Activated naive CD4-positive, alpha-beta T cell treated with anti-CD3 and anti-CD28 coated beads for 36 hours (primary cell): Measurements from ENCODE around the gene RETN. TPM values are rescaled to one million over a fixed set of nuclear protein-coding genes. Genes with fewer than 3 reads are reported as not detected.

ENCODE experiments used
- CTCF ChIA-PET: fragments of 350-600 bp; sonication (Branson Sonifier 250); formaldehyde crosslinking; loops from one replicate; lab custom pipeline; 2021; ENCODE audit warnings: antibody characterized with exemption; lab: Charles Lee
- DNase-seq: peaks from one replicate; pipeline ENCODE4 v3.0.0-alpha.2; 2020
- H3K27ac Mint-ChIP-seq: one replicate; pipeline ENCODE4 v1.8.0; 2021; ENCODE audit warnings: mild to moderate bottlenecking, mixed read lengths
- H3K27me3 Mint-ChIP-seq: one replicate; pipeline ENCODE4 v1.8.0; 2021; ENCODE audit warnings: low read depth, mixed read lengths
- H3K36me3 Mint-ChIP-seq: one replicate; pipeline ENCODE4 v1.8.0; 2021; ENCODE audit warnings: low read depth, mixed read lengths
- H3K4me1 Mint-ChIP-seq: one replicate; pipeline ENCODE4 v1.8.0; 2021; ENCODE audit warnings: low read depth, mixed read lengths
- H3K4me3 Mint-ChIP-seq: one replicate; pipeline ENCODE4 v1.8.0; 2021; ENCODE audit warnings: mild to moderate bottlenecking, moderate library complexity, mixed read lengths
- H3K9me3 Mint-ChIP-seq: one replicate; pipeline ENCODE4 v1.8.0; 2021; ENCODE audit warnings: mixed read lengths
- intact Hi-C: fragments of 100-400 bp; cut with micrococcal nuclease; formaldehyde crosslinking; loops from one replicate; pipeline ENCODE4 v1.15.1; 2023
- total RNA-seq, 2 experiments: library from RNA; stranded (reverse); gene quantifications; one replicate each; pipeline ENCODE4 v1.2.3, GENCODE V29; 2021

RETN gene
- total RNA-seq, 2 experiments from 2014 or later: not detected

DNA sequence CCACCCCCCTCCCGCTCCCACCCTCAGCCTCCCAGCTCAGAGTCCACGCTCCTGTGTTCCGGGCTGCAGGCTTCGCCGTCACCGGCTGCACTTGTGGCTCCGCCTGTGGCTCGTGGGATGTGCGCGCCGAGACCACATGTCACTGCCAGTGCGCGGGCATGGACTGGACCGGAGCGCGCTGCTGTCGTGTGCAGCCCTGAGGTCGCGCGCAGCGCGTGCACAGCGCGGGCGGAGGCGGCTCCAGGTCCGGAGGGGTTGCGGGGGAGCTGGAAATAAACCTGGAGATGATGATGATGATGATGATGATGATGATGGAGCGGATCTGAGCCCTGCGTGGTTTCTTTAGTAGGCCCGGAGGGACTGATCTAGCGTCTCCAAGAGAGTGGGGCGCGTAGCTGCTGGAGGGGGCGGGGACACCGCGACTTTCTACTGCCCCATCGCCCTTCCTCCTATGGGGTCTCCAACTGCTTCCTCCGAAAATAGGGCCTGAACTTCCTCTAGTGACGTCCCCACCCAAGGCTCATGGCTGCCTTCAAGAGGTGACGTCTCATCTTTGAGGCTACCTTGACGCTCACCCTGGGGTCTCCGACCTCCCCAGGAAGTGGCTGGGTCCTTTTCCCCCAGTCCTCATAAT is 1.4 kb downstream of the RETN start:
- H3K36me3 Mint-ChIP-seq: no peaks in the 10 kb centered on the region
- CTCF ChIA-PET: interaction anchor here (0.9 to 3.3 kb wide), 4 partner anchors 10 to 55 kb away, joined by 5 to 21 read pairs (median 6); partner anchors contain the start of gene TRAPPC5
- H3K4me1 Mint-ChIP-seq: peaks cover 14% of the 10 kb centered on the region
- intact Hi-C loops: no loop called here
- peaks cover 23% of the 10 kb centered on the region for H3K27me3 Mint-ChIP-seq
- H3K27ac Mint-ChIP-seq: no peak overlapping the region
- no peaks in the 10 kb centered on the region for H3K9me3 Mint-ChIP-seq
- peak overlapping the region; percentile 58 for H3K4me3 Mint-ChIP-seq
- peak; percentile 47 for DNase-seq

DNA sequence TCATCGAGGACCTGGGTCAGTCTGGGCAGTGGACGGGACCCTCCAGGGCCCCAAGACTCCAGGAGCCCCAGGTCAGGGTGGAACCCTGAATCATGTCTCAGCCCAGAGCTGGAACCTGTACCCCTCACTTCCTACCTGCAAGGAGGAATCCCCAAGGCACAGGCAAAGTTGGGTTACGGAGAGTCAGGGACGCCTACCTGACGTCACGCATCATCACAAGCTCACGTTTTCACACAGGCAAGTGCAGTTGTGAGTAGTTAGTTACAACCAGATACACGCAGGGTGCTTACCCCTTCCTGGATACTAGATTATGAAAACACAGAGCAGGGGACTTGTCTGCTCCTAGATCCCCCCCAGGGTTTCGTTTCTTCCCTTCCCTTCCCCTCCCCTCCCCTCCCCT is 1.9 kb downstream of the RETN start:
- DNase-seq: no peak
- Mint-ChIP-seq H3K36me3 (no peaks in the 10 kb centered on the region), H3K4me3 (no peak overlapping the region), H3K27me3 (peaks cover 25% of the 10 kb centered on the region), H3K27ac (no peak overlapping the region), H3K4me1 (peaks cover 16% of the 10 kb centered on the region), H3K9me3 (no peaks in the 10 kb centered on the region)
- CTCF ChIA-PET: interaction anchor here (0.9 to 1.4 kb wide), 2 partner anchors 10 to 55 kb away, joined by 5 to 6 read pairs; partner anchors contain the start of gene TRAPPC5
- intact Hi-C loops: no loop called here

DNA sequence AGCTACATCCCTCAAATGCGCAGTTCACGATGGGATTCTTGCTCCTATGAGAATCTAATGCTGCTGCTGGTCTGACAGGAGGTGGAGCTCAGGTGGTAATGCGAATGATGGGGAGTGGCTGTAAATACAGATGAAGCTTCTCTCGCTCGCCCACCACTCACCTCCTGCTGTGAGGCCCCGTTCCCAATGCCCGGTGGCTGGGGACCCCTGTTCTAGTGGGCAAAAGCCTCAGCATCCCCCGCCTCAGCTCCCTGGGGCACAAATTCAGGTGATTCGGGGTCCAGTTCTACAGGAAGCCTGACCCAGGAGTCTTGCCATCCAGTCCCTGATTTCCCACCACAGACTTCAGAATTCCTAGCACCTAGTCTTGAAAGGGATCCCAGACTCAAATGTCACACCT is 3.7 kb downstream of the RETN start:
- CTCF ChIA-PET: interaction anchor here (0.7 kb wide), 1 partner anchor 11 kb away, joined by 3 read pairs; no protein-coding TSS in a partner anchor
- Mint-ChIP-seq H3K4me1 (peaks cover 32% of the 10 kb centered on the region), H3K27me3 (peaks cover 36% of the 10 kb centered on the region), H3K27ac (no peak overlapping the region), H3K9me3 (no peaks in the 10 kb centered on the region), H3K36me3 (no peaks in the 10 kb centered on the region), H3K4me3 (no peak overlapping the region)
- intact Hi-C loops: no loop called here
- DNase-seq: no peak

DNA sequence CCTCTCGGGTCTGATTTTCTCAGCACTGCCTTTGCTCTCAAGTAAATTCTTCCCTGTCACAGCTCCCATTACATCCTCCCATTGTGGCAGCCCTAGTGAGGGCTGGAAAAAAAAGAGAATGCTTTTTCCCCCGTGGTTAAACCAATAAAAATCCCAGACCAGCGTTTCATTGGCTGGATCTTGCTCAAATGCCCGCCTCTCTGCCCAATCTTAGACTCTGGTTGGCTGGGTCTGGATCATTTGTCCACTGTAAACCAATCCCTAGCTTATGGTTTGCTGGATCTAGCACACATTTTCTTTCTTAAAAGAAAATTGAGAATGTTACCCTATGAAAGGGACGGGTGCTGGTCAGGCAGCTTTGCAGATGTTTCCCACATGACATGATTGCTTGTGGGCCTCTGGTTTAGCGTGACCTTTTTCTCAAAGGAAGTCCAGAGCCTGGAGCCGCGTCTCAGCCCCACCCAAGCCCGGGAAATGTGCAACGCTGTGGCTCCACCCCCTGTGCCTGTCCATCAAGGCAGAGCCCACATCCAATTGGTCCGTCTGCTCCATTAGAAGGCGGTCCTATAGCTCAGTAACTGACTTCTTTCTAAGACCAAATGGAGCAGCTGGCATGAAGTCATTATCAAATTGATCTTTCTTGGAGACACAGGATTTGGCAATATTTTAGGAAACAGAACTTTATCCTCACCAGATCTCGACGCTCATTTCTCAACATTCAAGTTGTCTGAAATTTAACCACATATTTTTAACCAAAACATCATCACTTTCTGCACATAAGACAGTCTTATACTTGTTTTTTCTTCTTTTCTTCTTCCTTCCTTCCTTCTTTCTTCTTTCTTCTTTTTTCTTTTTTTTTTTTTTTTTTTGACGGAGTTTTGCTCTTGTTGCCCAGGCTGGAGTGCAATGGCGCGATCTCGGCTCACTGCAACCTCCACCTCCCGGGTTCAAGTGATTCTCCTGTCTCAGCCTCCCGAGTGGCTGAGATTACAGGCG is 5.5 kb downstream of the RETN start:
- CTCF ChIA-PET: no interaction called here
- peak; percentile 34 for DNase-seq
- no peak overlapping the region for H3K4me3 Mint-ChIP-seq
- no peak overlapping the region for H3K27ac Mint-ChIP-seq
- H3K27me3 Mint-ChIP-seq: peaks cover 38% of the 10 kb centered on the region
- intact Hi-C loops: loop anchor here (5.0 kb wide), 1 partner anchor 322 kb away; no protein-coding TSS in a partner anchor
- H3K36me3 Mint-ChIP-seq: no peaks in the 10 kb centered on the region
- peaks cover 44% of the 10 kb centered on the region for H3K4me1 Mint-ChIP-seq
- no peaks in the 10 kb centered on the region for H3K9me3 Mint-ChIP-seq

DNA sequence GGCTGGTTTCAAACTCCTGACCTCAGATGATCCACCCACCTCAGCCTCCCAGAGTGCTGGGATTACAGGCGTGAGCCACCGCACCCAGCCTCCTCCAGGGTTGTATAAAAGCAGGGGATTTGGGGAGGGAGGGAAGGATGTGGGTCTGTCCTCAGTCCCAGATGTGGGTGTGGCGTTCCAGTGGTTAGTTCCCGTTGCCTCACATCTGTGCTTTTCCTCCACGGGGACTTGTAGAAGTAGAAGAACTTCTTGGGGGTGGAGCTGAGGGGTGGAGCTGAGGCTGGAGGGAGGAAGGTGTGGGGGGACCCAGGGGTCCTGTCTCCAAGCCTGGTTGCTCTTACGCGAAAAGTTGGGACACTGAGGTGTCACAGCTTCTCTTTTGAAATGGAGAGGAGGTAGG is 7.5 kb downstream of the RETN start:
- DNase-seq: no peak
- Mint-ChIP-seq H3K9me3 (no peaks in the 10 kb centered on the region), H3K27me3 (peaks cover 26% of the 10 kb centered on the region), H3K27ac (no peak overlapping the region), H3K36me3 (no peaks in the 10 kb centered on the region), H3K4me3 (no peak overlapping the region), H3K4me1 (peaks cover 45% of the 10 kb centered on the region)
- CTCF ChIA-PET: interaction anchor here (1.5 kb wide), 1 partner anchor 24 kb away, joined by 4 read pairs; no protein-coding TSS in a partner anchor
- intact Hi-C loops: loop anchor here (5.0 kb wide), 1 partner anchor 324 kb away; no protein-coding TSS in a partner anchor

DNA sequence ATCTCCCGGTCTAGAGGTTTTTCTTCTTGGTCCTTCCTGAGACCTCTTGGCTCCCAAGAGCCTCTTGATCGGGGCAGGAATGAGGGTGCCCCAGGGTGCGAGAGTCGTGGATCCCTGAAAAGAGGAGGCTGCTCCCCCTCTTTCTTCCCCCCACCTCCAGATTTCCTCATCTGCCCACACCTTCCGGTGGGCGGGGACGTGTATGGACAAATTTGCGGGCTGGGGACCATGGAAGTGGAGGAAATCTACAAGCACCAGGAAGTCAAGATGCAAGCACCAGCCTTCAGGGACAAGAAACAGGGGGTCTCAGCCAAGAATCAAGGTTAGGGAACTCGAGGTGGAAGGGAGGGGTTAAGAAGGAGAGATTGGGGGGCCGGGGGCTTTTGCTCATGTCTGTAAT is 8.0 kb downstream of the RETN start, which contains the start of gene MCEMP1:
Gene MCEMP1 (plus strand): TSS at position 237 of the 400 bp plus-strand sequence. CDS start 31 bp downstream, at position 268.
- H3K9me3 Mint-ChIP-seq: no peaks in the 10 kb centered on the region
- peaks cover 23% of the 10 kb centered on the region for H3K27me3 Mint-ChIP-seq
- intact Hi-C loops: loop anchor here (5.0 kb wide), 1 partner anchor 325 kb away; no protein-coding TSS in a partner anchor
- H3K36me3 Mint-ChIP-seq: peaks cover 2% of the 10 kb centered on the region
- H3K4me3 Mint-ChIP-seq: no peak within 1 kb of the TSS
- CTCF ChIA-PET: interaction anchor here (1.5 kb wide), 1 partner anchor 24 kb away, joined by 4 read pairs; no protein-coding TSS in a partner anchor
- peaks cover 48% of the 10 kb centered on the region for H3K4me1 Mint-ChIP-seq
- DNase-seq: no peak
- H3K27ac Mint-ChIP-seq: no peak within 1 kb of the TSS

DNA sequence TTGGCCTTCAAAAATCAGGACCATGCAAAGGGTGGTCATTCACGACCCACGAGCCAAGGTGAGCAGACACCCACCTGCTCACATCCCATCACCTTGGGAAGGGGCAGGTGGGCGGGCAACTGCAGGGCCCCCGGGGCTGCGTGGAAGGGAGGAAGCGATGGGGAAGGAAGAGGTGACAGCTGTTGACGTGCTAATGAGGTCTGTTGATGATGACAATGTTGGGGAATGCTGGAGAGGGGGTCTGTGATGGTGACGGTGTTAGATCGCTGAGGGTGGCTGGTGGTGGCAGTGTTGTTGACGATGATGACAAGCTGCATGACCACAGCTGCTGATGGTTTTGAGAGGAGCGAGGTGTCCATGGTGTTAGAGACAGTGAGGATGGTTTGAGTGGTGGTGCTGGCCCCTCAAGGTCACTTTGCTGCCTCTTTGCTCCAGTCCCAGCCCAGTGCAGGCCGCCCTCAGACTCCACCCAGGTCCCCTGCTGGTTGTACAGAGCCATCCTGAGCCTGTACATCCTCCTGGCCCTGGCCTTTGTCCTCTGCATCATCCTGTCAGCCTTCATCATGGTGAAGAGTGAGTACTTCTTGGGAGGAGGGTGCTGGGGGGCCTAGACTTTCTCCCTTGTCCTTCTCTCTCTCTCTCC is 8.9 kb downstream of the RETN start:
- H3K4me1 Mint-ChIP-seq: peaks cover 51% of the 10 kb centered on the region

DNA sequence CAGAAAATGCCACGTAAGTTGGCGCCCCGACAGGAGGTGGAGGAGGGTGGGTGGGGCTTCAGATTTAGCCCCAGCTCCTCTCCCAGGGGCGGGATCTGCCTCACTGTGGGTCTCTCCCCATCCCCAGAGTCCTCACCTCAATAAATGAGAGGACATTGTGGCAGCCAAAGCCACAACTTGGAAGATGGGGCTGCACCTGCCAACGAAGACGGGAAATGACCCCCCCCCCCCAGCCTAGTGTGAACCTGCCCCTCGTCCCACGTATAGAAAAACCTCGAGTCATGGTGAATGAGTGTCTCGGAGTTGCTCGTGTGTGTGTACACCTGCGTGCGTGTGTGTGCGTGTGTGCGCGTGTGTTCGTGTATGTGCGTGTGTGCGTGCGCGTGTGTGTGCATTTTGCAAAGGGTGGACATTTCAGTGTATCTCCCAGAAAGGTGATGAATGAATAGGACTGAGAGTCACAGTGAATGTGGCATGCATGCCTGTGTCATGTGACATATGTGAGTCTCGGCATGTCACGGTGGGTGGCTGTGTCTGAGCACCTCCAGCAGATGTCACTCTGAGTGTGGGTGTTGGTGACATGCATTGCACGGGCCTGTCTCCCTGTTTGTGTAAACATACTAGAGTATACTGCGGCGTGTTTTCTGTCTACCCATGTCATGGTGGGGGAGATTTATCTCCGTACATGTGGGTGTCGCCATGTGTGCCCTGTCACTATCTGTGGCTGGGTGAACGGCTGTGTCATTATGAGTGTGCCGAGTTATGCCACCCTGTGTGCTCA is 10.3 kb downstream of the RETN start:
- Mint-ChIP-seq H3K27me3 (peaks cover 18% of the 10 kb centered on the region), H3K4me1 (peaks cover 52% of the 10 kb centered on the region), H3K36me3 (peaks cover 10% of the 10 kb centered on the region), H3K4me3 (peak overlapping the region; percentile 7), H3K9me3 (no peaks in the 10 kb centered on the region), H3K27ac (peak overlapping the region; percentile 63)
- intact Hi-C loops: loop anchor here (1.0 to 5.0 kb wide), 2 partner anchors 111 to 327 kb away; no protein-coding TSS in a partner anchor
- DNase-seq: peak; percentile 83
- CTCF ChIA-PET: interaction anchor here (0.6 to 1.1 kb wide), 3 partner anchors 26 to 121 kb away, joined by 3 to 6 read pairs (median 5); no protein-coding TSS in a partner anchor

More for the DNA sequence above, 8.9 kb downstream of the RETN start:
- no peak overlapping the region for H3K4me3 Mint-ChIP-seq
- H3K27me3 Mint-ChIP-seq: peaks cover 22% of the 10 kb centered on the region
- no peak overlapping the region for H3K27ac Mint-ChIP-seq
- intact Hi-C loops: loop anchor here (5.0 kb wide), 1 partner anchor 325 kb away; no protein-coding TSS in a partner anchor
- peaks cover 6% of the 10 kb centered on the region for H3K36me3 Mint-ChIP-seq
- CTCF ChIA-PET: interaction anchor here (0.6 to 1.1 kb wide), 3 partner anchors 25 to 149 kb away, joined by 3 to 6 read pairs (median 4); no protein-coding TSS in a partner anchor
- no peaks in the 10 kb centered on the region for H3K9me3 Mint-ChIP-seq
- no peak for DNase-seq

DNA sequence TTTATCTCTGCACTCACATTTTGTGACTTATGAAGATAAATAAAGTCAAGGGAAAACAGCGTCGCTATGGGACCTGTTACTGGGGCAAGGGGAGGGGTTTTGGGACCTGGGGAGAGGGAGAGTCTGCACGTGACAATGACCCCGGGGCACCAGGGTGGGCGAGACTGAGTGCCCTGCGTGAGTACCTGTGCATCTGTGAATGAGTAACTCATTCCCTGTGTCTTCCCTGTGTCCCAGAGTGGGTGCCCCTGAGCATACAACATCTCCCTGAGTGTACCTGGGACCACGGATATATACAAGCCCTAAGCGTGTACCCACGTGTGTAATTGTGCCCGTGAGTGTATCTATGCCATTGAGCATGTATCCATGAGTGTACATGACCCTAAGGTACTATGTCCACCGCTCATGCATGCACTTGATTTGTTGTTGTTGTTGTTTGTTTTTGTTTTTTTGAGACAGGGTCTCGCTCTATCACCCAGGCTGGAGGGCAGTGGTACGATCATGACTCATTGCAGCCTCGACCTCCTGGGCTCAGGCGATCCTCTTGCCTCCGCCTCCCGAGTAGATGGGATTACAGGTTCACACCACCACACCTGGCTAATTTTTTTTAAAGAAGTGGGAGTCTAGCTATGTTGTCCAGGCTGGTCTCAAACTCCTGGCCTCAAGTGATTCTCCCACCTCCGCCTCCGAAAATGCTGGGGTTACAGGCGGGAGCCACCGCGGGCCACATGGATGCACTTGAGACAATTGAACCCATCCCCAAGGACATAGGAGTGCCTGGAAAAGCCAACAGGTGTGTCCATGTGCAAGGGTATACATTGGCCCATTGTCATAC is 11.1 kb downstream of the RETN start:
- H3K36me3 Mint-ChIP-seq: peaks cover 10% of the 10 kb centered on the region
- H3K27me3 Mint-ChIP-seq: peaks cover 17% of the 10 kb centered on the region
- DNase-seq: no peak
- peak overlapping the region; percentile 51 for H3K4me3 Mint-ChIP-seq
- H3K4me1 Mint-ChIP-seq: peaks cover 50% of the 10 kb centered on the region
- peak overlapping the region; percentile 50 for H3K27ac Mint-ChIP-seq
- intact Hi-C loops: loop anchor here (1.0 to 5.0 kb wide), 7 partner anchors 22 to 577 kb away; partner anchors contain the start of genes PET100, SNAPC2 and XAB2
- CTCF ChIA-PET: interaction anchor here (0.6 to 4.0 kb wide), 24 partner anchors 9 to 611 kb away, joined by 3 to 52 read pairs (median 5); partner anchors contain the start of genes ARHGEF18, MCOLN1, PET100 and RETN
- H3K9me3 Mint-ChIP-seq: no peaks in the 10 kb centered on the region
